Lower lobe of right lung (tissue), 2 donors: ENCODE data around the gene CNIH3. TPM values are rescaled to one million over a fixed set of nuclear protein-coding genes. Genes with fewer than 3 reads are reported as not detected.

ENCODE experiments used
- ATAC-seq, 2 donors: fragments of 200-7000 bp; cut with Tn5 transposase; one replicate each; pipeline ENCODE4 v1.9.1; 2020 to 2022; ENCODE audit warnings: mild to moderate bottlenecking in 2 of 2, moderate library complexity in 2 of 2
- DNase-seq: peaks from one replicate; pipeline ENCODE4 v3.0.0-alpha.2; 2020
- H3K27ac ChIP-seq: fragments of 200-600 bp; one replicate; pipeline ENCODE4 v1.8.0; 2022
- H3K27me3 ChIP-seq: fragments of 200-600 bp; one replicate; pipeline ENCODE4 v1.8.0; 2022; ENCODE audit warnings: low read depth
- H3K36me3 ChIP-seq: fragments of 200-600 bp; one replicate; pipeline ENCODE4 v1.8.0; 2022; ENCODE audit warnings: mild to moderate bottlenecking
- H3K4me1 ChIP-seq: fragments of 200-600 bp; one replicate; pipeline ENCODE4 v1.8.0; 2022
- H3K4me3 ChIP-seq: fragments of 200-600 bp; one replicate; pipeline ENCODE4 v1.8.0; 2022; ENCODE audit warnings: mild to moderate bottlenecking
- H3K9me3 ChIP-seq: fragments of 200-600 bp; one replicate; pipeline ENCODE4 v1.8.0; 2022
- intact Hi-C: fragments of 100-400 bp; cut with DNase I; formaldehyde crosslinking; loops from one replicate; pipeline ENCODE4 v1.11.0; 2022
- total RNA-seq: library from RNA; stranded (reverse); fragmentation: NEBNext Ultra II Directional; extraction: Animal tissue kit (Norgen Biotek cat#: 25700); gene quantifications from one replicate; pipeline ENCODE4 v1.2.1, GENCODE V29; 2021
- TF ChIP-seq, protein P1 (sequence below): fragments of 200-600 bp; IDR thresholded peaks from one replicate; pipeline ENCODE4 v1.8.0; 2022; ENCODE audit warnings: antibody characterized with exemption, mild to moderate bottlenecking
- donor health status: DM: no; HTN: yes; CAD: no; lungs with severe emphysema.

Gene CNIH3
- total RNA-seq, 1 donor from 2014 or later, result 2.1 TPM

DNA sequence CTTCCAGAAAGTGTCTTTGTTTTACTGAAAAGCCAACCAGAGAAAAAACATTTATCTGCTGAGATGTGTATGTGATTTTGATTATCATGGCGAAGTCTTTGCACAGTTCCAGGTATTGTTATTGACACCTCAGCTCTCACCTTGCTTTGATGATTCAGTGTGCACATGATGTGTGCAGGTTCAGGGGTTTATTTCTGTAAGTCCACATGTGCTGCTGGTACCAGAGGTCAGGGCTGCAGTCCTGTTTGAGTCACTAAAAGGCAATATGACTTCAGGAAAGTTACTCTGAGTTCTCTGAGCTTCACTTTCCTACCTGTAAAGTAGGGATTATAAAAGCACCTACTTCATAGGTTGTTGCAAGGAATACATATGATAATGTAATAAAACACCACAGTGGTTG, 97.1 kb downstream of the CNIH3 start:
- Histone ChIP-seq H3K27me3 (no peaks in the 10 kb centered on the region), H3K4me1 (no peaks in the 10 kb centered on the region), H3K36me3 (no peaks in the 10 kb centered on the region), H3K27ac (no peak overlapping the region), H3K4me3 (no peak overlapping the region), H3K9me3 (no peaks in the 10 kb centered on the region)
- DNase-seq (no peak), ATAC-seq (no peak)
- intact Hi-C loops, result no loop called here
- TF ChIP-seq, protein P1, sequence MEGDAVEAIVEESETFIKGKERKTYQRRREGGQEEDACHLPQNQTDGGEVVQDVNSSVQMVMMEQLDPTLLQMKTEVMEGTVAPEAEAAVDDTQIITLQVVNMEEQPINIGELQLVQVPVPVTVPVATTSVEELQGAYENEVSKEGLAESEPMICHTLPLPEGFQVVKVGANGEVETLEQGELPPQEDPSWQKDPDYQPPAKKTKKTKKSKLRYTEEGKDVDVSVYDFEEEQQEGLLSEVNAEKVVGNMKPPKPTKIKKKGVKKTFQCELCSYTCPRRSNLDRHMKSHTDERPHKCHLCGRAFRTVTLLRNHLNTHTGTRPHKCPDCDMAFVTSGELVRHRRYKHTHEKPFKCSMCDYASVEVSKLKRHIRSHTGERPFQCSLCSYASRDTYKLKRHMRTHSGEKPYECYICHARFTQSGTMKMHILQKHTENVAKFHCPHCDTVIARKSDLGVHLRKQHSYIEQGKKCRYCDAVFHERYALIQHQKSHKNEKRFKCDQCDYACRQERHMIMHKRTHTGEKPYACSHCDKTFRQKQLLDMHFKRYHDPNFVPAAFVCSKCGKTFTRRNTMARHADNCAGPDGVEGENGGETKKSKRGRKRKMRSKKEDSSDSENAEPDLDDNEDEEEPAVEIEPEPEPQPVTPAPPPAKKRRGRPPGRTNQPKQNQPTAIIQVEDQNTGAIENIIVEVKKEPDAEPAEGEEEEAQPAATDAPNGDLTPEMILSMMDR, result no peak

DNA sequence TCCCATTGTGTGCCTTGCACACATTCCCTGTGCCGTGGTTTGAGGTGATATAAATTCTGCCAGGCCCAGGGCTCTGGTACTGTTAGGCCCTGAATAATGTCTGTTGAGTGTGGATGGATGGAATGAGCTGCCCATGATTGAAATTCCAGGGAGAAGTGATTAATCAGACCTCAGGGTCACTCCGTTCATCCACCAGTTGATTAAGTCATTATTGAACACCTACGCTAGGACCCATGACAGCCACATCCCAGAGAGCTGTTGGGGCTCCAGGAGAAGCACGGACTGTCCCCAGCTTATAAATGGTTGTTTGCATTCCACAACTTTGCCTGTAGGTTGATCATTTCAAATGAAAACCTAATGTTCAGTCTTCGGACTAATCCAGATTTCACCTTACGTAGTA, 98.4 kb downstream of the CNIH3 start:
- DNase-seq, result no peak
- ATAC-seq, result no peak
- no peak overlapping the region for H3K27ac ChIP-seq
- TF ChIP-seq, protein P1, result no peak
- no peak overlapping the region for H3K4me3 ChIP-seq
- H3K4me1 ChIP-seq, result no peaks in the 10 kb centered on the region
- no peaks in the 10 kb centered on the region for H3K9me3 ChIP-seq
- H3K36me3 ChIP-seq, result no peaks in the 10 kb centered on the region
- H3K27me3 ChIP-seq, result no peaks in the 10 kb centered on the region
- intact Hi-C loops, result no loop called here

DNA sequence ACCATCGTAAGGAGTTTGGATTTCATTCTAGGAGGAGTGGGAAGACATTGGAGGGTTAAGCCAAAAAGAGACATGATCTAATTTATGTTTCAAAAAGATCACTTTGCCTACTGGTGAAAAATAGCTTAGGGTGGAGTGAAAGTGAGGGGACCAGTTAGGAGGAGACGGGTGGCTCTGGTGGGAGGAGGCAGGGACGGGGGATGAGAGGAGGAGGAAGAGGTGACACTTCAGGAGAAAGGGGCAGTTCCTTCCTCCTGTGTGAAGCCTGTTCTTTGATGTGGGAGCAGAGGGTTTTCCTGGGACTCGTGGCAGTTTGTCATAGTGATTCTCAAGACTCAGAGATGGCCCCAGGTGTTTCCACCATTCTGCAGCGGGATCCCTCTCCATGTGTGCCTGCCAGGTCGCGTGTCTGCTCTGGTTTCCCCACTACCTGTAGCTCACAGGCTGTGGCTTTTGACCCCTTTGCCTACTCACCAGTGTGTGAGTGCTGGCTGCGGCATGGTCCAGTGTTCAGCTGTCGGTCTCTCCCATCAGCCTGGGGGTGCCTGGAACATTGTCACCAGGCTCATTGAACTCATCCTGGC, 102.4 kb downstream of the CNIH3 start:
- H3K27me3 ChIP-seq, result no peaks in the 10 kb centered on the region
- DNase-seq, result no peak
- no peaks in the 10 kb centered on the region for H3K4me1 ChIP-seq
- H3K9me3 ChIP-seq, result no peaks in the 10 kb centered on the region
- no peak overlapping the region for H3K27ac ChIP-seq
- no peaks in the 10 kb centered on the region for H3K36me3 ChIP-seq
- no peak overlapping the region for H3K4me3 ChIP-seq
- no peak for ATAC-seq
- intact Hi-C loops, result no loop called here
- TF ChIP-seq, protein P1, result no peak

DNA sequence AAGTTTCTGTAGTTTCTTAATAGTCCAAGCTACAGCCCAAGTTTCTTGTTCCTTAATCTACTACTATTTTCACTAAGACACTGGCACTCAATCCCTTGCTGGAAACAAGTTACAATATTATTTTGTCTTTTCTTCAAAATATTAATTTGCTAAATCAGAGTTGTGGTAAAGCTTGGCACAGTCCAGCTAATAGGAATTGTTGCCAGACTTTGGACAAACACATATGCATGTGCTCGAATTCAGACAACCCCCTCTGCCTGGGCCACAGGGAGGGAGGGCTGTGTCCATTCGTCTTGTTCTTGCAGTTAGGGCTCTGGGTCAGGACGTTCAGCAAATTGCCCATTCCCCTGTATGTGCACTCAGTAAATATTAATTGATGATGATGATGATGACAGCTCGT, 103.6 kb downstream of the CNIH3 start:
- Histone ChIP-seq H3K4me1 (no peaks in the 10 kb centered on the region), H3K9me3 (no peaks in the 10 kb centered on the region), H3K4me3 (no peak overlapping the region), H3K27me3 (no peaks in the 10 kb centered on the region), H3K27ac (no peak overlapping the region), H3K36me3 (no peaks in the 10 kb centered on the region)
- ATAC-seq (no peak), DNase-seq (no peak)
- TF ChIP-seq, protein P1, result no peak
- intact Hi-C loops, result no loop called here

DNA sequence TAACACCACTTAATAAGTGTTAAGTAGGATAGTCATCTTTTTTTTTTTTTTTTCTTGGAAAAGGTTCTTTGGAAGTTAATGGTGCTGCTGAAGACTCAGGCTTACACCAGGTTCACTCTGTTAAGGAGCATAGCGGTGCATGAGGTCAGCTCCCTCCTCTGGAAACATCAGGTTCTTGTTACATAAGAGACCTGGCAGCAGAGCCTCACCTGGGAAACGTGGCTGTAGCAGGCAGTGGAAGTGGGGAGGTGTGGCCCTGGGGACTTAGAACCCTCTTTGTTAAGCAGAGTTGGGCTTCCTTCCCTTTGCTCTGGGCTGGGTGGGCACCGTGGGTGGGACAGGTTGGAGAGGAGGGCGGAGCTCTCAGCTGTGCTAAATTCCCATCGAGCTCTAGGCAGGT, 104.1 kb downstream of the CNIH3 start:
- ATAC-seq, result peak; percentile 77 to 86
- H3K36me3 ChIP-seq, result no peaks in the 10 kb centered on the region
- H3K27me3 ChIP-seq, result no peaks in the 10 kb centered on the region
- no peak overlapping the region for H3K27ac ChIP-seq
- no peak overlapping the region for H3K4me3 ChIP-seq
- no peaks in the 10 kb centered on the region for H3K4me1 ChIP-seq
- intact Hi-C loops, result no loop called here
- TF ChIP-seq, protein P1, result no peak
- H3K9me3 ChIP-seq, result no peaks in the 10 kb centered on the region
- no peak for DNase-seq
